BE2C (cell line): ENCODE data around the gene ERCC3. TPM values are rescaled to one million over a fixed set of nuclear protein-coding genes. Genes with fewer than 3 reads are reported as not detected.

Experiments
- DNase-seq: peaks from one replicate; pipeline ENCODE4 v3.0.0-alpha.2; 2020
- H3K27me3 ChIP-seq: fragments of 250-450 bp; sonication (Bioruptor Pico); 2 replicates; pipeline ENCODE4 v1.5.1; 2020; ENCODE audit warnings: mild to moderate bottlenecking
- H3K36me3 ChIP-seq: fragments of 250-450 bp; sonication (Bioruptor Pico); 2 replicates; pipeline ENCODE4 v1.5.1; 2020; ENCODE audit warnings: mild to moderate bottlenecking
- H3K4me1 ChIP-seq: fragments of 250-450 bp; sonication (Bioruptor Pico); 2 replicates; pipeline ENCODE4 v1.5.1; 2020
- H3K4me3 ChIP-seq: 2 replicates; pipeline ENCODE4 v1.5.1; 2011; ENCODE audit warnings: low read depth, low read length
- H3K9me3 ChIP-seq: fragments of 250-450 bp; sonication (Bioruptor Pico); 2 replicates; pipeline ENCODE4 v1.5.1; 2020
- CTCF ChIP-seq: IDR thresholded peaks from 2 replicates; pipeline ENCODE4 v1.5.1; 2012; ENCODE audit warnings: mild to moderate bottlenecking, low read depth, low read length
- polyA plus RNA-seq: library from polyadenylated mRNA; unstranded; fragments of >200 nt; gene quantifications from one replicate; pipeline ENCODE4 v1.2.1, GENCODE V29; 2012; ENCODE audit warnings: low read depth, missing spikeins; ENCODE audit not compliant: insufficient read length, insufficient read depth

Gene ERCC3
- polyA plus RNA-seq, result 38.4 TPM

- peak; percentile 84 for DNase-seq
- no peak for TF ChIP-seq CTCF
- H3K4me3 ChIP-seq, result peak within 1 kb of the TSS; percentile 84
- no peaks in the 10 kb centered on the region for H3K4me1 ChIP-seq
- peaks cover 8% of the 10 kb centered on the region for H3K36me3 ChIP-seq
- H3K9me3 ChIP-seq, result no peaks in the 10 kb centered on the region
- no peaks in the 10 kb centered on the region for H3K27me3 ChIP-seq
Observed at GRCh38 chr2:127293748-127294562, at the start of gene ERCC3. ERCC3 (minus strand) TSS chr2:127294144; CDS start chr2:127294081, 63 bp downstream.

GRCh38 chr2:127343277-127343676 is 49.3 kb upstream of the ERCC3 start:
- no peak overlapping the region for H3K4me3 ChIP-seq
- no peak for DNase-seq
- H3K27me3 ChIP-seq, result no peaks in the 10 kb centered on the region
- no peaks in the 10 kb centered on the region for H3K36me3 ChIP-seq
- H3K9me3 ChIP-seq, result no peaks in the 10 kb centered on the region
- no peaks in the 10 kb centered on the region for H3K4me1 ChIP-seq
- no peak for TF ChIP-seq CTCF

GRCh38 chr2:127342101-127342500 is 48.2 kb upstream of the ERCC3 start:
- no peak for DNase-seq
- Histone ChIP-seq H3K4me1 (no peaks in the 10 kb centered on the region), H3K27me3 (no peaks in the 10 kb centered on the region), H3K9me3 (no peaks in the 10 kb centered on the region), H3K4me3 (no peak overlapping the region), H3K36me3 (no peaks in the 10 kb centered on the region)
- no peak for TF ChIP-seq CTCF

- Histone ChIP-seq H3K27me3 (no peaks in the 10 kb centered on the region), H3K36me3 (no peaks in the 10 kb centered on the region), H3K4me3 (no peak overlapping the region), H3K4me1 (no peaks in the 10 kb centered on the region), H3K9me3 (no peaks in the 10 kb centered on the region)
- TF ChIP-seq CTCF, result no peak
- DNase-seq, result no peak
Observed at GRCh38 chr2:127332335-127332734, 38.4 kb upstream of the ERCC3 start.

GRCh38 chr2:127330753-127331152 is 36.8 kb upstream of the ERCC3 start:
- H3K4me1 ChIP-seq, result no peaks in the 10 kb centered on the region
- no peak for DNase-seq
- TF ChIP-seq CTCF, result no peak
- no peaks in the 10 kb centered on the region for H3K27me3 ChIP-seq
- H3K36me3 ChIP-seq, result no peaks in the 10 kb centered on the region
- H3K9me3 ChIP-seq, result no peaks in the 10 kb centered on the region
- no peak overlapping the region for H3K4me3 ChIP-seq

GRCh38 chr2:127326289-127326945 is 32.5 kb upstream of the ERCC3 start:
- no peaks in the 10 kb centered on the region for H3K27me3 ChIP-seq
- no peaks in the 10 kb centered on the region for H3K4me1 ChIP-seq
- no peaks in the 10 kb centered on the region for H3K36me3 ChIP-seq
- DNase-seq, result no peak
- no peak for TF ChIP-seq CTCF
- no peak overlapping the region for H3K4me3 ChIP-seq
- no peaks in the 10 kb centered on the region for H3K9me3 ChIP-seq
